SH-SY5Y (cell line): ENCODE measurements around the gene ATP10A.

Source experiments
- GATA2 ChIP-seq: IDR thresholded peaks from 2 replicates; pipeline ENCODE4 v1.6.1; 2011; ENCODE audit warnings: mild to moderate bottlenecking, low read depth, low read length
- GATA3 ChIP-seq: IDR thresholded peaks from 2 replicates; pipeline ENCODE4 v1.6.1; 2011; ENCODE audit warnings: low read depth, mild to moderate bottlenecking, low read length, moderate library complexity

- TF ChIP-seq GATA3: no peak
- TF ChIP-seq GATA2: no peak
These were observed 53.0 kb downstream of the ATP10A start for GRCh38 chr15:25810154-25810553.
